Spleen (tissue), 11 donors: ENCODE data around the gene UBE2S. TPM values are rescaled to one million over a fixed set of nuclear protein-coding genes. Genes with fewer than 3 reads are reported as not detected.

Source experiments
- DNase-seq: peaks from one replicate; pipeline ENCODE4 v3.0.0-alpha.2; 2020
- H3K27ac ChIP-seq, 8 donors: fragments of 200-600 bp; sonication (generic) in 7 of 8; 1 replicate in 4 of 8; 2 replicates in 4 of 8; pipeline versions ENCODE4 v1.5.0 to v1.8.0; 2016 to 2021; ENCODE audit warnings: inconsistent platforms in 4 of 8, mild to moderate bottlenecking in 4 of 8, moderate library complexity in 1 of 8
- H3K27me3 ChIP-seq, 7 donors: fragments of 200-600 bp; sonication (generic) in 6 of 7; replicated peaks in 1 of 7; 1 replicate in 4 of 7; 2 replicates in 3 of 7; pipeline versions ENCODE4 v1.5.0 to v1.8.0; 2016 to 2021; ENCODE audit warnings: inconsistent platforms in 3 of 7, mild to moderate bottlenecking in 1 of 7
- H3K36me3 ChIP-seq, 6 donors: fragments of 200-600 bp; sonication (generic) in 5 of 6; 1 replicate in 4 of 6; 2 replicates in 2 of 6; pipeline versions ENCODE4 v1.5.0 to v1.8.0; 2016 to 2021; ENCODE audit warnings: inconsistent platforms in 2 of 6
- H3K4me1 ChIP-seq, 6 donors: fragments of 200-600 bp; sonication (generic) in 5 of 6; 1 replicate in 3 of 6; 2 replicates in 3 of 6; pipeline versions ENCODE4 v1.5.0 to v1.8.0; 2016 to 2021; ENCODE audit warnings: inconsistent platforms in 3 of 6
- H3K4me3 ChIP-seq, 8 donors: fragments of 200-600 bp; sonication (generic) in 7 of 8; 1 replicate in 4 of 8; 2 replicates in 4 of 8; pipeline versions ENCODE4 v1.5.0 to v1.8.0; 2016 to 2021; ENCODE audit warnings: inconsistent platforms in 4 of 8, mild to moderate bottlenecking in 4 of 8, moderate library complexity in 2 of 8
- H3K9me3 ChIP-seq, 8 donors: fragments of 200-600 bp; sonication (generic) in 7 of 8; 1 replicate in 4 of 8; 2 replicates in 4 of 8; pipeline versions ENCODE4 v1.5.0 to v1.8.0; 2016 to 2021; ENCODE audit warnings: inconsistent platforms in 4 of 8
- POLR2A ChIP-seq, 3 donors: fragments of 450-650 bp; IDR thresholded peaks; one replicate each; pipeline ENCODE4 v1.5.1; 2017; ENCODE audit warnings: antibody characterized with exemption in 3 of 3, mild to moderate bottlenecking in 1 of 3
- POLR2AphosphoS5 ChIP-seq, 3 donors: sonication (generic); formaldehyde crosslinking; IDR thresholded peaks; one replicate each; pipeline ENCODE4 v1.5.1; 2017; ENCODE audit warnings: antibody characterized with exemption in 3 of 3
- WGBS, 5 donors: extraction: QIAGEN DNeasy Blood & Tissue Kit in 3 of 5; methylation state at CpG; one replicate each; pipeline versions ENCODE4 v1.1.5 to v1.1.7; 2013 to 2018; 5-methylcytosine and 5-hydroxymethylcytosine counted together
- intact Hi-C: fragments of 100-400 bp; cut with DNase I; formaldehyde crosslinking; loops from one replicate; pipeline ENCODE4 v1.15.0; 2023; ENCODE audit warnings: low total_unique reads
- polyA plus RNA-seq, 3 donors: library from polyadenylated mRNA; stranded (reverse); fragments of 200-250 nt; gene quantifications; one replicate each; pipeline ENCODE4 v1.2.1, GENCODE V29; 2013
- total RNA-seq, 7 donors: library from RNA; depleted of rRNA in 3 of 7; stranded (reverse); fragments of >200 nt in 3 of 7; fragmentation: NEBNext Ultra II Directional in 4 of 7; extraction: Animal tissue kit (Norgen Biotek cat#: 25700) in 4 of 7; gene quantifications; one replicate each; pipeline versions ENCODE4 v1.1.0 to v1.2.1, GENCODE V29; 2016 to 2021
- TF ChIP-seq, protein P1 (sequence below), 11 experiments: fragments of 200-600 bp in 7 of 11; fragments of 450-650 bp in 4 of 11; sonication (generic) in 4 of 11; IDR thresholded peaks in 8 of 11; conservative IDR thresholded peaks in 3 of 11; 1 replicate in 7 of 11; 2 replicates in 4 of 11; pipeline versions ENCODE4 v1.4.0 to v1.8.0; 2016 to 2021; ENCODE audit warnings: antibody characterized with exemption in 11 of 11, inconsistent platforms in 4 of 11, mild to moderate bottlenecking in 1 of 11
- donor health status: healthy with polysubstance abuse.
- donor health status: DM: no; HTN: no; CAD: no; lungs with moderate emphysema.
- donor health status: DM: no; HTN: no; CAD: no.
- donor health status: Bipolar disorder and iron deficiency.
- donor health status: healthy.
- donor health status: DM: no; HTN: no; CAD: no.
- donor health status: DM: yes; HTN: yes; CAD: no.

The UBE2S gene
- total and polyA plus RNA-seq, 10 donors = 4.9 to 40.8 (median 19.5) TPM

DNA sequence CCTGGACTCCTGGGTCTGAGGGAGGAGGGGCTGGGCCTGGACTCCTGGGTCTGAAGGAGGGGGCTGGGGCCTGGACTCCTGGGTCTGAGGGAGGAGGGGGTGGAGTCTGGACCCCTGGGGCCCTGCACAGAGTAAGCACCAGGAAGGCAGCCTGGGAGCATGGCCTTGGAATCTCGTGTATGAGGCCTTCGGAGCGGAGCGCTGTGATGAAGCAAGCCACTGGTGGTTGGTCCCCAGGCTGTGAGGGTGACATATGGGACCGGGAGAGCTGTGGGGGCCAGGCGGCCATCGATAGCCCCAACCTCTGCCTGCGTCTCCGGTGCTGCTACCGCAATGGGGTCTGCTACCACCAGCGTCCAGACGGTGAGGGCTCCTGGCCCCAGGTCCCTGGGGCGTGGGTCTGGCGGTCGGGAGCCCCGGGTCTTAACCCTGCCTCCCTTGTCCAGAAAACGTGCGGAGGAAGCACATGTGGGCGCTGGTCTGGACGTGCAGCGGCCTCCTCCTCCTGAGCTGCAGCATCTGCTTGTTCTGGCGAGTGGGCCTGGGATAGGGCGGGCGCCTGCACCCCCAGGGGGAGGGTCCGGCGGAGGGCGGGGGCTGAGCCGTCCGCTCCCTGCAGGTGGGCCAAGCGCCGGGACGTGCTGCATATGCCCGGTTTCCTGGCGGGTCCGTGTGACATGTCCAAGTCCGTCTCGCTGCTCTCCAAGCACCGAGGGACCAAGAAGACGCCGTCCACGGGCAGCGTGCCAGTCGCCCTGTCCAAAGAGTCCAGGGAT is 30.0 kb downstream of the UBE2S start:
- Histone ChIP-seq H3K4me1 (peaks cover 0 to 13% (median 3%) of the 10 kb centered on the region in 6 donors), H3K9me3 (no peaks in the 10 kb centered on the region), H3K36me3 (no peaks in the 10 kb centered on the region), H3K4me3 (no peak overlapping the region), H3K27me3 (peaks cover 0 to 55% (median 33%) of the 10 kb centered on the region in 7 donors), H3K27ac (no peak overlapping the region)
- intact Hi-C loops = no loop called here
- TF ChIP-seq POLR2AphosphoS5 (IDR thresholded peaks at IDR 0.05) (no peak), POLR2A (IDR thresholded peaks at IDR 0.05) (no peak)
- TF ChIP-seq, protein P1, sequence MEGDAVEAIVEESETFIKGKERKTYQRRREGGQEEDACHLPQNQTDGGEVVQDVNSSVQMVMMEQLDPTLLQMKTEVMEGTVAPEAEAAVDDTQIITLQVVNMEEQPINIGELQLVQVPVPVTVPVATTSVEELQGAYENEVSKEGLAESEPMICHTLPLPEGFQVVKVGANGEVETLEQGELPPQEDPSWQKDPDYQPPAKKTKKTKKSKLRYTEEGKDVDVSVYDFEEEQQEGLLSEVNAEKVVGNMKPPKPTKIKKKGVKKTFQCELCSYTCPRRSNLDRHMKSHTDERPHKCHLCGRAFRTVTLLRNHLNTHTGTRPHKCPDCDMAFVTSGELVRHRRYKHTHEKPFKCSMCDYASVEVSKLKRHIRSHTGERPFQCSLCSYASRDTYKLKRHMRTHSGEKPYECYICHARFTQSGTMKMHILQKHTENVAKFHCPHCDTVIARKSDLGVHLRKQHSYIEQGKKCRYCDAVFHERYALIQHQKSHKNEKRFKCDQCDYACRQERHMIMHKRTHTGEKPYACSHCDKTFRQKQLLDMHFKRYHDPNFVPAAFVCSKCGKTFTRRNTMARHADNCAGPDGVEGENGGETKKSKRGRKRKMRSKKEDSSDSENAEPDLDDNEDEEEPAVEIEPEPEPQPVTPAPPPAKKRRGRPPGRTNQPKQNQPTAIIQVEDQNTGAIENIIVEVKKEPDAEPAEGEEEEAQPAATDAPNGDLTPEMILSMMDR (IDR thresholded peaks at IDR 0.05 in 8 of 11, conservative IDR thresholded peaks at IDR 0.05 in 3 of 11) = no peak
- no peak for DNase-seq
- 36 to 43% (median 38%) methylated on average over 26 to 43 of the region's 43 CpGs for WGBS, 5 donors

DNA sequence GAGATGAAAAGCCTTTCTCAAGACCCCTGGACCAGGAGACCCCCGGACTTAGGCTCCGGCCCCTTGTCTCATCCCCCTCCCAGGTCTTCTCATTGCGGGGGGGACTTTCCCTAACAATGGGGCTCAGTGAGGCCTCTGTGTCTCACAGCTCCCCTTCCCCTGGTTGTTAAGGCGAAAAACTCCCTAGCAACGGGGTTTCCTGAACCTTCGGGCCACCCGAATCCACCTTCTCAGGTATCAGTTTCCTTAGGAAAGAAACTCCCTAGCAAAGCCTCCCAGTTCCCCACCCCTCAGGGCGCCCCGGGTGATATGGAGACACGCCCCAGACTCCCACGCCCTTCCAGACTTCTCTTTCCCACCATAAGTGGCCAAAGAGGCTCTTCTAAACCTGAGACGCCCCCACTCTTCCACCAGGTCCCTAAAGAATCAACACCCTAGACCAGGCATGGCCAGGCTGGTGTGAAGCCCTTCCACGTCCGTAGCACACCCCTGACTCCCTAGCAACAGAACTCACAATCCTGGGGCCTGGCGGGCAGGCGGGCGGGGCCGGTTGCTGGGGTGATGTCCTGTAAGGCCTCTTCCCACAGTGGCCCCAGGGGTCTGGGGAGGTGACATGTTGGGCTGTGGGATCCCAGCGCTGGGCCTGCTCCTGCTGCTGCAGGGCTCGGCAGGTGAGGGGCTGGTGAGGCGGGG is 31.2 kb downstream of the UBE2S start, which contains the start of gene TMEM190:
TMEM190 (plus strand) TSS at position 586 of the 693 bp plus-strand sequence; CDS start at position 614, 28 bp downstream.
- no peak within 1 kb of the TSS for H3K4me3 ChIP-seq
- no peaks in the 10 kb centered on the region for H3K36me3 ChIP-seq
- H3K27ac ChIP-seq = no peak within 1 kb of the TSS
- DNase-seq = no peak
- H3K4me1 ChIP-seq = peaks cover 0 to 10% (median 2%) of the 10 kb centered on the region in 6 donors
- WGBS, 5 donors = 47 to 62% (median 51%) methylated on average over 17 to 21 of the region's 21 CpGs
- peaks cover 2 to 67% (median 45%) of the 10 kb centered on the region in 7 donors for H3K27me3 ChIP-seq
- no peaks in the 10 kb centered on the region for H3K9me3 ChIP-seq
- TF ChIP-seq POLR2A (IDR thresholded peaks at IDR 0.05) = no peak
- TF ChIP-seq, protein P1 (IDR thresholded peaks at IDR 0.05 in 8 of 11, conservative IDR thresholded peaks at IDR 0.05 in 3 of 11) = no peak
- peak in 1 of 3 donors; percentile 15 for TF ChIP-seq POLR2AphosphoS5 (IDR thresholded peaks at IDR 0.05)
- intact Hi-C loops = no loop called here

DNA sequence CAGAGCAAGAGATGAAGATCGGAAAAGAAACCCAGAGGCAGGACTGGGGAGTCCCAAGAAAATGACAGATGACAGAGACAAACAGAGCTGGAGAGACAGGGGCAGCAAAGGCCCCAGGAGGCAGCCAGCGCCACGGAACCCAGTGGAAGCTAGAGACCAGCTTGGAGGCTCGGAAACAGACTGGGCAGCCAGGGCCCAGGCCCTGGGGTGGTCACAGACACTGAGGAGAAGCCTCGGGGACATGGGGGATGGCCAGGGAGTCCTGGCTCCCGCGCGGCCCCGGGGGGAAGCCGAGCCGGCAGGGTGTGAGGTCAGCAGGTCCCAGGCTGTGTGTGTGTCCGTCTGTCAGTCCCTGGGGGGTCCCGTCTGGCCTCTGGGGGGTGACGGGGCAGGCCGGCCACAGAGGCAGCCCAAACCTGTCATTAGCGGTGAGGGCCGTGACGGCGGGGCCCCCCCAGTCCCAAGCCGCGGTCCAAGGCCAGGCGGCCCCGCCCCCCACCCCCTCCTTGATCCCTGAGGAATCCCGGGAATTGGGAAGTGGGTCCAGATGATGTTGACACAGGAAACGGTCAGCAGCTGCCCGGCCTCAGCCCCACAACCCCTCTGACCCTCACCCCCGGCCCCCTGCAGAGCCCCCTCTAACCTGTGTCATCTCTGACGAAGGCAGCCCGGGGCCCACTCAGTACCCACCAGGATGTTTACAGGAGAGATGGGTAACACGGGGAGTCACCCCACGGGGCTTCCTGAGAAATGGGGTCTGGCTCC is 33.4 kb downstream of the UBE2S start:
- WGBS, 5 donors = 18 to 37% (median 20%) methylated on average over 7 to 31 of the region's 31 CpGs
- Histone ChIP-seq H3K4me3 (no peak overlapping the region), H3K27me3 (peaks cover 3 to 89% (median 66%) of the 10 kb centered on the region in 7 donors), H3K27ac (no peak overlapping the region), H3K9me3 (no peaks in the 10 kb centered on the region), H3K4me1 (peaks cover 0 to 23% (median 11%) of the 10 kb centered on the region in 6 donors), H3K36me3 (no peaks in the 10 kb centered on the region)
- no peak for DNase-seq
- intact Hi-C loops = no loop called here
- TF ChIP-seq POLR2A (IDR thresholded peaks at IDR 0.05) (no peak), POLR2AphosphoS5 (IDR thresholded peaks at IDR 0.05) (no peak)
- TF ChIP-seq, protein P1 (IDR thresholded peaks at IDR 0.05 in 8 of 11, conservative IDR thresholded peaks at IDR 0.05 in 3 of 11) = no peak
